Heart right ventricle (tissue), 16 donors: Measurements from ENCODE around the gene SOWAHC. TPM values are rescaled to one million over a fixed set of nuclear protein-coding genes. Genes with fewer than 3 reads are reported as not detected.
"Not testable (repeated sequence)": the region's sequence is repeated elsewhere in the genome, so short reads cannot be mapped to it uniquely, and the experiment has no call there.

ENCODE experiments used
- ATAC-seq, 8 donors: fragments of 200-7000 bp; cut with Tn5 transposase; one replicate each; pipeline ENCODE4 v1.9.1; 2020; ENCODE audit warnings: mild to moderate bottlenecking in 8 of 8, moderate library complexity in 8 of 8, moderate number of reproducible peaks in 1 of 8
- DNase-seq, 2 donors: peaks; one replicate each; pipeline ENCODE4 v3.0.0-alpha.2; 2020
- H3K27ac ChIP-seq, 10 donors: fragments of 200-600 bp; sonication (generic) in 2 of 10; one replicate each; pipeline versions ENCODE4 v1.5.0 to v1.8.0; 2020 to 2022; ENCODE audit warnings: mild to moderate bottlenecking in 3 of 10
- H3K27me3 ChIP-seq, 7 donors: fragments of 200-600 bp; one replicate each; pipeline ENCODE4 v1.8.0; 2021 to 2022; ENCODE audit warnings: mild to moderate bottlenecking in 2 of 7
- H3K36me3 ChIP-seq, 9 donors: fragments of 200-600 bp; sonication (generic) in 1 of 9; one replicate each; pipeline versions ENCODE4 v1.5.0 to v1.8.0; 2020 to 2022; ENCODE audit warnings: mild to moderate bottlenecking in 2 of 9
- H3K4me1 ChIP-seq, 9 donors: fragments of 200-600 bp; sonication (generic) in 1 of 9; one replicate each; pipeline versions ENCODE4 v1.5.0 to v1.8.0; 2020 to 2022; ENCODE audit warnings: mild to moderate bottlenecking in 4 of 9
- H3K4me3 ChIP-seq, 10 donors: fragments of 200-600 bp; sonication (generic) in 2 of 10; one replicate each; pipeline versions ENCODE4 v1.5.0 to v1.8.0; 2020 to 2022; ENCODE audit warnings: mild to moderate bottlenecking in 7 of 10, moderate library complexity in 2 of 10
- H3K9me3 ChIP-seq, 11 donors: fragments of 200-600 bp in 10 of 11; sonication (generic) in 2 of 11; one replicate each; pipeline versions ENCODE4 v1.5.0 to v1.8.0; 2013 to 2022; ENCODE audit warnings: mild to moderate bottlenecking in 2 of 11, control low read depth in 1 of 11, moderate library complexity in 1 of 11
- CTCF ChIP-seq, 9 donors: fragments of 200-600 bp; sonication (generic) in 2 of 9; IDR thresholded peaks; one replicate each; pipeline versions ENCODE4 v1.5.0 to v1.8.0; 2021 to 2022; ENCODE audit warnings: antibody characterized with exemption in 9 of 9, mild to moderate bottlenecking in 5 of 9, moderate library complexity in 1 of 9
- WGBS, 2 donors: extraction: QIAGEN DNeasy Blood & Tissue Kit; methylation state at CpG; one replicate each; pipeline ENCODE4 v1.1.7; 2013; ENCODE audit warnings: inconsistent platforms in 1 of 2; 5-methylcytosine and 5-hydroxymethylcytosine counted together
- intact Hi-C, 10 donors: fragments of 100-400 bp; cut with DNase I; formaldehyde crosslinking; loops; one replicate each; pipeline versions ENCODE4 v1.11.1 to v1.14.2; 2022
- polyA plus RNA-seq, 2 donors: library from polyadenylated mRNA; stranded (reverse); fragments of 200-250 nt; gene quantifications; one replicate each; pipeline ENCODE4 v1.2.3, GENCODE V29; 2013
- total RNA-seq, 10 donors: library from RNA; stranded (reverse); fragmentation: NEBNext Ultra II Directional in 3 of 10; extraction: Animal tissue kit (Norgen Biotek cat#: 25700) in 3 of 10; gene quantifications; one replicate each; pipeline versions ENCODE4 v1.2.1 to v1.2.4, GENCODE V29; 2021 to 2023
- donor health status: Arrhythmogenic right ventricular cardiomyopathy.
- donor health status: ischemic (EF 13 %, LVEDD 7.1; RV severe dilation, severe dysfunction).
- donor health status: healthy with polysubstance abuse.
- donor health status: DM: no; HTN: yes; CAD: no.
- donor health status: DM: no; HTN: no; CAD: no.
- donor health status: ischemic (EF 25% LVEDD 6.9; RV normal size, moderate dysfunction).
- donor health status: ischemic (EF 25% LVEDD 5.7; RV mildly dilated, moderate dysfunction).
- donor health status: healthy.
- donor health status: DM: yes; HTN: yes; CAD: no.
- donor health status: Ischemic cardiomyopathy.
- donor health status: ischemic (EF 35%, LVEDD 5.7; RV mildly dilated, moderate dysfunction).
- donor health status: nonischemic (EF 11% LVEDD 7.7; RV severe dilation, severe dysfunction).
- donor health status: DM: yes; HTN: yes; CAD: no.
- donor health status: PGD.
- donor health status: ischemic (EF 29% LVEDD 5.4; RV normal size, mild dysfunction).
- donor health status: nonischemic (EF 23%, LVEDD 6.1; RV moderate dilation, normal function).

Gene SOWAHC
- total and polyA plus RNA-seq, 12 donors = 1.1 to 3.9 (median 2.0) TPM

GRCh38 chr2:109623923-109624322 is 9.8 kb downstream of the SOWAHC start:
- TF ChIP-seq CTCF (IDR thresholded peaks at IDR 0.05) = no peak
- Histone ChIP-seq H3K36me3 (no peaks in the 10 kb centered on the region), H3K4me1 (no peaks in the 10 kb centered on the region), H3K9me3 (no peaks in the 10 kb centered on the region), H3K27ac (no peak overlapping the region), H3K4me3 (no peak overlapping the region), H3K27me3 (peaks cover 0 to 13% (median 0%) of the 10 kb centered on the region in 7 donors)
- ATAC-seq = no peak
- intact Hi-C loops = loop anchor here in 1 of 10 donors (5.0 kb wide), 1 partner anchor 38 kb away; no protein-coding TSS in a partner anchor
- WGBS, 2 donors = 96 to 97% methylated on average over 4 of the region's 4 CpGs
- no peak for DNase-seq

- no peaks in the 10 kb centered on the region for H3K9me3 ChIP-seq
- DNase-seq (no peak), ATAC-seq (no peak)
- no peak overlapping the region for H3K4me3 ChIP-seq
- WGBS, 2 donors = 83 to 86% methylated on average over 4 of the region's 4 CpGs
- intact Hi-C loops = loop anchor here in 1 of 10 donors (5.0 kb wide), 1 partner anchor 38 kb away; no protein-coding TSS in a partner anchor
- H3K4me1 ChIP-seq = no peaks in the 10 kb centered on the region
- H3K27me3 ChIP-seq = peaks cover 0 to 8% (median 0%) of the 10 kb centered on the region in 7 donors
- H3K36me3 ChIP-seq = no peaks in the 10 kb centered on the region
- no peak overlapping the region for H3K27ac ChIP-seq
- TF ChIP-seq CTCF (IDR thresholded peaks at IDR 0.05) = no peak
Measured at GRCh38 chr2:109624339-109624738, 10.2 kb downstream of the SOWAHC start.

- ATAC-seq, DNase-seq, H3K9me3 ChIP-seq, intact Hi-C loops, H3K27me3 ChIP-seq, H3K4me3 ChIP-seq, H3K36me3 ChIP-seq, H3K4me1 ChIP-seq, H3K27ac ChIP-seq: not testable (repeated sequence)
- WGBS, 2 donors = 88 to 96% methylated on average over 7 of the region's 7 CpGs
Measured at GRCh38 chr2:109628321-109628720, 14.2 kb downstream of the SOWAHC start.

- DNase-seq (no peak), ATAC-seq (no peak)
- no peak overlapping the region for H3K4me3 ChIP-seq
- TF ChIP-seq CTCF (IDR thresholded peaks at IDR 0.05) = no peak
- H3K27me3 ChIP-seq = no peaks in the 10 kb centered on the region
- no peak overlapping the region for H3K27ac ChIP-seq
- H3K4me1 ChIP-seq = peaks cover 0 to 9% (median 0%) of the 10 kb centered on the region in 9 donors
- no peaks in the 10 kb centered on the region for H3K36me3 ChIP-seq
- H3K9me3 ChIP-seq = no peaks in the 10 kb centered on the region
- intact Hi-C loops = no loop called here
- 81 to 87% methylated on average over 3 of the region's 3 CpGs for WGBS, 2 donors
Measured at GRCh38 chr2:109629867-109630266, 15.7 kb downstream of the SOWAHC start.
